Measurements from ENCODE around the gene SNIP1. TPM values are rescaled to one million over a fixed set of nuclear protein-coding genes. Genes with fewer than 3 reads are reported as not detected.
"Not testable (repeated sequence)": the region's sequence is repeated elsewhere in the genome, so short reads cannot be mapped to it uniquely, and the experiment has no call there.

Gene SNIP1
- total RNA-seq (2014; rRNA removed; shearing (Covaris generic)) = 6.4 and 24.4 TPM in 2 replicates

DNA sequence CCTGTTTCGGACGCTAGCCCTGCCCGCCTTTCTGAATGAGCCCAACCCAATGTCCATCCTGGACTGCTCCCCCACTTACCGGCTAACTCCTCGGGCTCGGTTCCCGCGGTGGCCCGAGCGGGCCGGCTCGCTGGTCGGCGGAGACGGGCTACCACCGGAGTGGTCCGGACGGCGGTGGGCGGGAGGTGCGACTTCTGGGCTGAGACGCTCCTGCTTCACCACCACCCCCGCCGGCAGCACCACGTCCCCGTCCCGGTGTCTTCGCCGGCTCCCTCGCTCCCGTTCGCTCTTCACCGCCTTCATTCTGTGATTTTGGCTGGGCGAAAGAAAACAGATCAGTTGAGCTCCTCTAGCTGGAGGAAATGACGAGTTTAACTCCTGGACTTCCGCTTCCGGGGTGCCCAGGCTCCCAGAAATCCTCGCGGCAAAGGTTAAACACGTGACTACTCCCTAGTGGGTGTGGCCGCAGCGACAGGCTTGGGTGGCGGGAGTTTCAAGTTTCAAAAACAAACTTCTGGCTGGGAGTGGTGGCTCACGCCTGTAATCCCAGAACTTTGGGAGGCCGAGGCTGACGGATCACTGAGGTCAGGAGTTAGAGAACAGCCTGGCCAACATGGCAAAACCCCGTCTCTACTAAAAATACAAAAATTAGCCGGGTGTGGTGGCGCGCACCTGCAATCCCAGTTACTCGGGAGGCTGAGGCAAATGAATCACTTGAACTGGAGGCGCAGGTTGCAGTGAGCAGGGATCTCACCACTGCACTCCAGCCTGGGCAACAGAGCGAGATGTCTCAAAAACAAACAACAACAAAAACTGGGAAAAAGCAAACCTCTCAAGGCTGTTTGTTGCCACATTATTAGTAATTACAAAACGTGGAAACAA, at the start of gene SNIP1:
Gene SNIP1 (minus strand): TSS at position 367 of the 882 bp plus-strand sequence. CDS start 64 bp downstream, at position 303.
- DNase-seq (ENCODE audit: low read depth) = peak; percentile 94

DNA sequence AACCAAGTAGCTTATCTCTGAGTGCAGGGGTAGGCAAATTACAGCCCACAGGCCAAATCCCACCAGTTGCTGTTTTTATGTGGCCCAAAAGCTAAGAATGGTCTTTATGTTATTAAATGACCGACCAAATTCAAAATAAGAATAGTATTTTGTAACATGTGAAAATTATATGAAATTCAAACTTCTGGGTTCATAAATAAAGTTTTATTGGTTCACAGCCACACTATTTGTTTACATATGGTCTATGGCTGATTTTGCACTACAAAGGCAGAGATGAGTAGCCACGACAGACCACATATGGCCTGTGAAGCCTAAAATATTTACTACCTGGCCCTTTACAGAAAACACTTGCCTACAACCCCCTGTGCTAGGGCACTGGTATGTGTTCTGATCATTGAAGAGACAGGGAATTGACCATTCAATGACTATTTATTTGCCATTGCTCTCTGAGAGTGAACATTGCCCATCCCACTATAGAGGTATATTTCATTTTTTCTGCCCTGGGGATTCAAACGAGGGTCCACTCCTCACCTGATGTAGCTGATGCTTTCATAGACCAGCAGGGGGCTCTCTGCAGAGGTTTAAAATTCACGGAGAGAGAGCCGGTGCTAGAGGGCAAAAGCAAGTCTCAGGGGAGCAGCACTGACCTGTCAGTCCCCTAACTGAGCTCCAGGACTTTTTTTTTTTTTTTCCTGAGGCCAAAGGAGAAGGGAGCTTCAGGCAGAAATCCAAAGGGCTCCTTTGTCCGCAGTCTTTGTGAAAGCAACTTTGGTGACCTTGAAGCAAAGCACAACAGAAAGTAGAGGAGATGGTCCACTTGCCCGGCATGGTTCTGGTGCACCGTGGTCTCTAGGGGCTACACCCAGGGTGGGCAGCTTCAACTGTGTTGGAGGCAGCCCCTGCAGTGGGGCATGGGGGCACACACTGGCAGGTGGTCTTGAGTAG, 48.9 kb upstream of the SNIP1 start:
- peak; percentile 43 for DNase-seq (ENCODE audit: low read depth)

DNA sequence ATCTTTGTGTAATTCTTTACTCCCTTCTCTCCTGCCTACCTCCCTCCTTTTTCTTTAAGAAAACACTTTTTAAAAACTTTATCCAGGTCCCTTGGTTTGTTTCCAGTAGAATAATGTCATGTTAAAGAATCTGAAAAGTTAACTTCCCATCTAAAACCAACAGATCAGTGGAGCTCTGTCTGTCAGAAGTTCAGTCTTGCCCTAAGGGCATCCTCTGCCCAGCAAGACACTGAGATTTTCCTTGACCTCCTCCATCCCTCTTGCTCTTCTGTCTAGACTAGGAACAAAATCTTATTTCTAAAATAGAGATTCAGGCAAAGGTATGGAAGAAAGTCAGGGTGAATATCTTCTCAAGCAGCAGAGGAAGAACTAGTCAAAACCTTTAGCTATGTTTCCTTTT, 47.3 kb upstream of the SNIP1 start:
- peak; percentile 18 for DNase-seq (ENCODE audit: low read depth)

DNA sequence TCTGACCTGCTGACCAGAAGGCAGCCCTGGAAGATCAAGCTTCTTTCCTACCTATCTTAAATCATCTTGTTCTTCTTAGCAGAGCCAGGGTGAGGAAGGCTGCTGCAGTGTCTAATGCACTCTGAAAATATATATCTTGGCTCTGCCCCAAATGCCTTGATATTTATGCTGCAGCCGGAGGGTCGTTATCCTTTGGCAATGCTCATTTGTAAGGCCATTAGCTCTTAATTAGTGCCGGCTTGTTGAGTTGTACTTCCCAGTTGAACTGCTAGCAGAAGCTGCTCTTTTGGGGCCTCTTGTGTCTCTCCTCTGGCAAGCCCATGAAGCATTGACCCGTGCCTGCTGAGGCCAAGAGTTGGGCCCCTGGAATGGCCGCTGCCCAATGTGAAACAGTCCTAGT, 45.8 kb upstream of the SNIP1 start:
- no peak for DNase-seq (ENCODE audit: low read depth)

- DNase-seq (ENCODE audit: low read depth) = no peak
These were observed 42.1 kb upstream of the SNIP1 start for GRCh38 chr1:37596182-37596667.

DNA sequence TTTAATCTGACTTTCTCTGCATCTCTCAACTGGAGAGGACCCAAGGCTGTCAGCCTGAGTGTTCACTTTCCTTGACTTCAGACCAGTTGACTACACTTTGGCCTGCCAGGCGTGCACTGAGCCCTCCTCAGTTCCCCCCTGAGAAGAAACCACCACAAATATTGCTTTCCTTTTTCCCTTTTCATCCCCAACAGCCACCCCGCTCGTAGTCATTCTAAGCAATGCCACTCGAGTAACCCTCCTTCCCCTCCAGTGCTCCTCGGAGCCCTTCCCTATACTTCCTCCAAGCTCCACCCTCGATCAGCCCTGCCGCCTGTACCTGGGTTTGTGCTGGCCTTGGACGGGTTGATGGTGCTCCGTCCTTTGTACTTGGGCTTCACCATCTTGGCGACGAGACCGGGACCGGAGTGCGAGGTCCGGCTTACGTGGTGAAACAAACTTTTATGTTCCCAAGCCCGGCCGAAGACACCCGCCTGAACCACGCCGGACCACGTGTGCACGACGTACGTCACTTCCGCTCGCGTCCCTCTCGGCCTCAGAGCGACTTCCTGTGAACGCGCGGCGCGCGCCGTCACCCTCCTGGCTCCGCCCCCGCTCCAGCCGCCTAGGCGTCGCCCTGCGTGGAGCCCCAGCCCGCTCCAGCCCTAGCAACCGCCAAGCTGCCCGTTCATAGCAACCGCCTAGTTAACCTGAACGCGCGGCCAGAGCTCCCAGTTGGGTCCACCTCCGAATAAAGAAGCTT, 41.5 kb upstream of the SNIP1 start, which contains the start of gene GNL2:
Gene GNL2 (minus strand): TSS at position 498 of the 742 bp plus-strand sequence. CDS start 115 bp downstream, at position 383.
- peak; percentile 95 for DNase-seq (ENCODE audit: low read depth)

DNA sequence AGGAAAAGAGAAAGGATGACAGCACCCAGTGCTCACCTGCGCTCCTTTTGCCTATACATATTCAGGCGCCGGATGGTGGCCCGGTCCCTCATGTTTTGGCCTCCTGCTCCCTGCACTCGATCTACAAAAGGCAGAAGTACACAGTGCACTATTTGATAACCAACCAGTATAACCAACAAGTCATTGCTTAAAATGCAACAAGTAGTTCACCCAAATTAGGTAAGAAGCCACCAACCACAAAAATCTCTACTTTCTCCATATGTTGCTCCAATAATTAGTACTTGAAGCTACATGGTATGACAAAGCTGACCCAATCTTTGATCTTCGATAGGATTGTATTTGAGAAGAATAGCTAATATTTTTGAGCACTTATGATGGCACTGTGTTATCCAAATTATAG, 39.6 kb upstream of the SNIP1 start:
- no peak for DNase-seq (ENCODE audit: low read depth)

- no peak for DNase-seq (ENCODE audit: low read depth)
These were observed 34.8 kb upstream of the SNIP1 start for GRCh38 chr1:37588939-37589338.

DNA sequence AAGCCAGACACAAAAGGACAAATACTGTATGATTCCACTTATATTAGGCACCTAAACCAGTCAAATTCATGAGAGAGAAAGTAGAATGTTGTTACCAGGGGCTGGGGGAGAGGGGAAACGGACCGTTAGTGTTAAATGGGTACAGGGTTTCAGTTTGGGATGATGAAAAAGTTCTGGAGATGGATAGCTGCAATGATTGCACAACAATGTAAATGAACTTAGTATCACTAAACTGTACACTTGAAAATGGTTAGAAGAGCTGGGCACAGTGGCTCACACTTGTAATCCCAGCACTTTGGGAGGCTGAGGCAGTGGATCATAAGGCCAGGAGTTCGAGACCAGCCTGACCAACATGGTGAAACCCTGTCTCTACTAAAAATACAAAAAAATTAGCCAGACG, 30.5 kb upstream of the SNIP1 start:
- DNase-seq (ENCODE audit: low read depth) = not testable (repeated sequence)

DNA sequence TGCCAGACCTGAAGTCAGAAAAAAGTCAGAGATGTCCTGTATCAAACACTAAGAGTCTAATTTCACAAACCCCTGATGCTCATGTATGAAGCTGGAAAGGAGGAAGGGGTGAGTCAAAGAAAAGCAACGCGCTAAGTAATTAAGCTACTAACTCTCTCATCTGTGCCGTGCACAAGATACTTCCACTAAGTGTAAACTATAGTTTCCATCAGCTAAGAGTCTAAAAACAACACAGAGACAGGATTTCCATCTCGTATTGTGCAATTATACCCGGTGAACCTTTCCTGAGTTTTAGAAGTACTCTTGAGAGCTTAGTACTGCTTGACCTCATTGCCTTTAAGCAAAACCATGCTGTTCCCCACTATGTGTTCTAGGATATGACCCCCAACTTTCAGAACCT, 21.6 kb upstream of the SNIP1 start:
- DNase-seq (ENCODE audit: low read depth) = no peak

DNA sequence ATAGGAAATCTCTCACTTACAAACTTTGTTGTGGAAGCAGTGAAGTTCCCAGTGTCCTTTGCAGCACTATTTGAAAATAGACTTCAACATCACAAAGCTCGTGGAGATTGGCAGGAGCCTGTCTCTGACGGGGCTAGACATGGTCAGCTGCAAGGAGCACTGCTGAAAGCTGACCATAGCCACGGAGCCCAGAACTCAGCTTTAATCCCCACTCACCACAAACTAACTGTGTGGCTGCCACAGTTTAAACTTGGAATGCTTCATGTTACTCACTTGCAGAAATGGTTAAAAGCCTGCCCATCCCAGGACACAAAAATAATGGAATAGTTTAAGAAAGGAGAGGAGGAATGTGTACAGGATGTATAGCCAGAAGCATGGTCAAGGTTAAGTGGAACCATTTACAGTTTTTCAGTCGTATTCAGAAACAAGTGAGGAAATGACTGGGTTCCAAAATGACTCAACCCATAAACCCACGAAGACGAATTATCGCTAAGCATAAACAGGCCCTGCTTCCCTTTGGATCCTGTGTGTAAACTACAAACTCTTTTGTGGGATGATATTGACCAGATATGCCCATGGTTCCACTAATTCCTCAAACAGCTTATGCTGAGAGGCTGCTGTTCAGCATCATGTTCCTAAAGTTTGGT, 20.9 kb upstream of the SNIP1 start:
- peak; percentile 73 for DNase-seq (ENCODE audit: low read depth)

GRCh38 chr1:37570528-37571334, 16.6 kb upstream of the SNIP1 start:
- DNase-seq (ENCODE audit: low read depth) = no peak

- no peak for DNase-seq (ENCODE audit: low read depth)
These were observed 12.9 kb upstream of the SNIP1 start for GRCh38 chr1:37567023-37567422.

DNA sequence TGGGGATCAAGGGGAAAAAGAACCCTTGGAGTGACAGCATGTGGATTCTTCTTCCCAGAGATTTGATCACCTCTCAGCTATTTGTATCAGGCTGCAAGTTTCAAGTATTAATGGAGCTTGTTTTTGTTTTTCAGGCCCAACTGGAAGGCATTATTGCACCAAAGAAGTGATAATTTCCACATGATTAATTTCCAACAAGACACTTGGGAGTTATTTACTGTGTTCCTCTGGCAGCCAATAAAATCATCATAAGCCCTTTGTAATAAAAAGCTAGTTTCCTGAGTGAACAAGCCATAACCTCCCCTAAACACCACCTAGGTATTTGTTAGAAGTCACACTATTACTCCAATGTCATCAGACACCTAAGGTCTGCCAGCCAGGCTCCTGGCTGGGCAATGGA, 10.8 kb upstream of the SNIP1 start:
- no peak for DNase-seq (ENCODE audit: low read depth)

GRCh38 chr1:37562984-37563383, 8.9 kb upstream of the SNIP1 start:
- DNase-seq (ENCODE audit: low read depth) = no peak

DNA sequence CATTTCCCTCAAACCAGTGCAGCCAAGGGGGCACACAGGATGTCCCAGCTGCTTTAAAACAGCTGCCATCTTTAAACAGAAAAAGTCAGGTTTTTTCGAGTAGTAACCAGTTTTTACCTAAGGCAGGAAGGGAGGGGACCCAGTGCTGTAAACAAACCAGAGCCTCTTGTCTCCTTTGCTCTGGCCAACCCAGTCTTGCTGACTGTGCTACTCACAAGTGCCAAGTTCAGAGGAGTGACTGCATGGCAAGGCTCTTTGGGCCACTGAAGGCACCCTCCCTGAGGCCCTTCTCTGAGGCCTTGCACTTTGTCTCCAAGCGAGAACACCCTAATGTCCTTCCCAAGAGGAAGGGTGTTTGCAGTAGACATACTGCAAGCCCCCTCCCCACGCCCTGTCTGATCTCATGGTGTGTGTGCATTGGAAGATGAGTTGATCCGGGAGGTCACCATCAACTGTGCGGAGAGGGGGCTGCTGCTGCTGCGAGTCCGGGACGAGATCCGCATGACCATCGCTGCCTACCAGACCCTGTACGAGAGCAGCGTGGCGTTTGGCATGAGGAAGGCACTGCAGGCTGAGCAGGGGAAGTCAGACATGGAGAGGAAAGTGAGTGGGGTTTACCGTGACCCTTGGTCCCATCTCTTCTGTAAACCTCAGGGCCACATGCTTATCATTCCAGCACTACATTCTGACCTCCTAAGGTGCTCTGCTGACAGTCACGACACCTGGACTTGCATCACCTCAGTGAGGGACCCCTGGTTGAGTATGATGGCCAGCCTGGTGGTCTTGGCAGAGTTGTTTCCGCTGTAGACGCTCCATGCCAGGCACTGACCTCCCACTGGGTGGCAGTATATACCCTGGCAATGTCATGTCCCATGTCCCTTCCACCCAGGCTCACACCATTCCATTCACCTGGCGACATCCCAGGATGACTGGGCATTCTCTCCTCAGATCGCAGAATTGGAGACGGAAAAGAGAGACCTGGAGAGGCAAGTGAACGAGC, 7.3 kb upstream of the SNIP1 start:
- DNase-seq (ENCODE audit: low read depth) = no peak

GRCh38 chr1:37560401-37561132, 6.5 kb upstream of the SNIP1 start:
- DNase-seq (ENCODE audit: low read depth) = no peak

DNA sequence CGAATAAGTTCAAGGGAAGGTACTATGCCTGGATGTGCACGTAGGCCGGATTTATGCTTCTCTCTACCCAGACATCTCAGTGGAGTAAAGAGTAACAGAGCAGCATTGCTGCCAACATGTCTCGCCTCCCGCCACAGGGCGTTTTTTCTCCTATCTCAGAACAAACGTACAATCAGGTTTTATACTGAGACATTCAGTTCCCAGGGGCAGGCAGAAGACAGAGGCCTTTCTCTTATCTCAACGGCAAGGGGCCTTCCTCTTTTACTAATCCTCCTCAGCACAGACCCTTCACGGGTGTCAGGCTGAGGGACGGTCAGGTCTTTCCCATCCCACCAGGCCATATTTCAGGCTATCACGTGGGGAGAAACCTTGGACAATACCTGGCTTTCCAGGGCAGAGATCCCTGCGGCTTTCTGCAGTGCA, 5.9 kb upstream of the SNIP1 start:
- DNase-seq (ENCODE audit: low read depth) = not testable (repeated sequence)

All from M059J (cell line).